GM23338 (cell line): ENCODE measurements around the gene SFXN5. TPM values are rescaled to one million over a fixed set of nuclear protein-coding genes. Genes with fewer than 3 reads are reported as not detected.

ENCODE experiments used
- ATAC-seq: fragments of 200-7000 bp; cut with Tn5 transposase; 3 replicates; pipeline ENCODE4 v1.9.1; 2020
- DNase-seq: peaks from one replicate; pipeline ENCODE4 v3.0.0-alpha.2; 2015; ENCODE audit warnings: low spot score
- H2AFZ ChIP-seq: fragments of 200-600 bp; sonication (generic); 2 replicates; pipeline ENCODE4 v1.8.0; 2016; ENCODE audit warnings: antibody characterized with exemption, mild to moderate bottlenecking, moderate library complexity
- H3F3A ChIP-seq: fragments of 200-600 bp; sonication (generic); replicated peaks from 2 replicates; pipeline ENCODE4 v1.8.0; 2017; ENCODE audit warnings: antibody characterized with exemption, mixed run types, low read depth
- H3K27ac ChIP-seq: fragments of 200-600 bp; sonication (generic); 2 replicates; pipeline ENCODE4 v1.6.1; 2016; ENCODE audit warnings: low read depth
- H3K27me3 ChIP-seq: fragments of 200-600 bp; sonication (generic); 2 replicates; pipeline ENCODE4 v1.8.0; 2016; ENCODE audit warnings: mild to moderate bottlenecking, mixed run types, moderate library complexity; ENCODE audit not compliant: insufficient read depth
- H3K36me3 ChIP-seq: fragments of 200-600 bp; sonication (generic); 2 replicates; pipeline ENCODE4 v1.8.0; 2016; ENCODE audit warnings: mild to moderate bottlenecking; ENCODE audit not compliant: insufficient read depth
- H3K4me1 ChIP-seq: fragments of 200-600 bp; sonication (generic); 2 replicates; pipeline ENCODE4 v1.8.0; 2016; ENCODE audit warnings: mild to moderate bottlenecking, moderate library complexity; ENCODE audit not compliant: insufficient read depth
- H3K4me2 ChIP-seq: fragments of 200-600 bp; sonication (generic); 2 replicates; pipeline ENCODE4 v1.7.1; 2017; ENCODE audit warnings: mixed run types
- H3K4me3 ChIP-seq: fragments of 200-600 bp; sonication (generic); 2 replicates; pipeline ENCODE4 v1.6.1; 2016; ENCODE audit warnings: mixed run types
- H3K79me2 ChIP-seq: fragments of 200-600 bp; sonication (generic); replicated peaks from 2 replicates; pipeline ENCODE4 v1.8.0; 2017; ENCODE audit warnings: mild to moderate bottlenecking; ENCODE audit not compliant: insufficient read depth
- H3K9me2 ChIP-seq: fragments of 200-600 bp; sonication (generic); 2 replicates; pipeline ENCODE4 v1.8.0; 2017; ENCODE audit not compliant: insufficient read depth
- H4K20me1 ChIP-seq: fragments of 200-600 bp; sonication (generic); replicated peaks from 2 replicates; pipeline ENCODE4 v1.8.0; 2017; ENCODE audit warnings: mild to moderate bottlenecking; ENCODE audit not compliant: insufficient read depth
- H3K27ac Mint-ChIP-seq: 2 replicates; pipeline ENCODE4 v1.8.0; 2020; ENCODE audit warnings: inconsistent platforms, mild to moderate bottlenecking, moderate library complexity, mixed read lengths
- H3K27me3 Mint-ChIP-seq: 3 replicates; pipeline ENCODE4 v1.8.0; 2022; ENCODE audit warnings: low read depth, mild to moderate bottlenecking, moderate library complexity, mixed read lengths, inconsistent platforms; ENCODE audit not compliant: insufficient read depth, poor library complexity
- H3K36me3 Mint-ChIP-seq: 3 replicates; pipeline ENCODE4 v1.8.0; 2021; ENCODE audit warnings: low read depth, mild to moderate bottlenecking, inconsistent platforms, moderate library complexity, mixed read lengths
- H3K4me1 Mint-ChIP-seq: 3 replicates; pipeline ENCODE4 v1.8.0; 2020; ENCODE audit warnings: mild to moderate bottlenecking, inconsistent platforms, mixed read lengths
- H3K4me3 Mint-ChIP-seq: 3 replicates; pipeline ENCODE4 v1.8.0; 2021; ENCODE audit warnings: moderate library complexity, mild to moderate bottlenecking, inconsistent platforms, mixed read lengths
- H3K9me3 Mint-ChIP-seq: 3 replicates; pipeline ENCODE4 v1.8.0; 2020; ENCODE audit warnings: moderate library complexity, mild to moderate bottlenecking, inconsistent platforms, mixed read lengths
- CREB1 ChIP-seq: fragments of 250-450 bp; sonication (Bioruptor Pico); IDR thresholded peaks from 2 replicates; pipeline ENCODE4 v1.5.0; 2020; ENCODE audit warnings: low read depth, mild to moderate bottlenecking, moderate library complexity
- ETS1 ChIP-seq: IDR thresholded peaks from 2 replicates; pipeline ENCODE4 v1.6.1; 2016; ENCODE audit warnings: antibody characterized with exemption
- NANOG ChIP-seq: IDR thresholded peaks from 2 replicates; pipeline ENCODE4 v1.6.1; 2016; ENCODE audit warnings: antibody characterized with exemption, borderline replicate concordance
- POLR2AphosphoS5 ChIP-seq: IDR thresholded peaks from 2 replicates; pipeline ENCODE4 v1.6.1; 2016; ENCODE audit warnings: antibody characterized with exemption, low read depth
- STAT1 ChIP-seq: IDR thresholded peaks from one replicate; pipeline ENCODE4 v1.6.1; 2016; ENCODE audit warnings: antibody characterized with exemption; ENCODE audit not compliant: unreplicated experiment
- ZNF114 ChIP-seq: fragments of 250-450 bp; sonication (Bioruptor Pico); IDR thresholded peaks from 2 replicates; pipeline ENCODE4 v1.5.0; 2020; ENCODE audit warnings: mild to moderate bottlenecking, moderate library complexity
- ZNF331 ChIP-seq: fragments of 250-450 bp; sonication (Bioruptor Pico); IDR thresholded peaks from 2 replicates; pipeline ENCODE4 v1.5.0; 2020; ENCODE audit warnings: low read depth, mild to moderate bottlenecking, moderate library complexity
- ZNF462 ChIP-seq: fragments of 250-450 bp; sonication (Bioruptor Pico); IDR thresholded peaks from 2 replicates; pipeline ENCODE4 v1.5.0; 2020; ENCODE audit warnings: mild to moderate bottlenecking, moderate library complexity
- polyA plus RNA-seq: library from polyadenylated mRNA; unstranded; fragments of >200 nt; fragmentation: Nextera tagmentation; extraction: Ambion mirVana; gene quantifications from 2 replicates; pipeline ENCODE4 v1.2.1, GENCODE V29; 2016
- total RNA-seq: library from RNA; depleted of rRNA; stranded (reverse); fragments of >200 nt; shearing (Covaris generic); gene quantifications from 2 replicates; pipeline ENCODE4 v1.2.3, GENCODE V29; 2014

SFXN5 gene
- total and polyA plus RNA-seq, 2 experiments from 2014 or later: 23.6 to 25.8 TPM

- H2AFZ ChIP-seq: no peak overlapping the region
These were observed 126.0 kb downstream of the SFXN5 start for GRCh38 chr2:72945450-72946019.

More at GRCh38 chr2:72945450-72946019, 126.0 kb downstream of the SFXN5 start:
- H3K4me3 ChIP-seq: no peak overlapping the region
- H4K20me1 ChIP-seq: no peaks in the 10 kb centered on the region
- H3K4me1 ChIP-seq: peaks cover 15% of the 10 kb centered on the region
- peaks cover 36% of the 10 kb centered on the region for H3K4me1 Mint-ChIP-seq
- H3K27ac Mint-ChIP-seq: no peak overlapping the region
- no peak for ATAC-seq
- no peaks in the 10 kb centered on the region for H3K36me3 ChIP-seq
- H3K4me2 ChIP-seq: no peak overlapping the region
- no peak for DNase-seq
- no peaks in the 10 kb centered on the region for H3K27me3 ChIP-seq
- no peak overlapping the region for H3K4me3 Mint-ChIP-seq
- peaks cover 4% of the 10 kb centered on the region; the same call in 2 of the 3 replicates for H3K9me3 Mint-ChIP-seq
- peaks cover 17% of the 10 kb centered on the region for H3K36me3 Mint-ChIP-seq
- H3K27ac ChIP-seq: no peak overlapping the region
- no peaks in the 10 kb centered on the region for H3F3A ChIP-seq
- peaks cover 11% of the 10 kb centered on the region for H3K27me3 Mint-ChIP-seq
- H3K79me2 ChIP-seq: no peaks in the 10 kb centered on the region
- TF ChIP-seq NANOG (no peak), POLR2AphosphoS5 (no peak), ZNF462 (CRISPR knock-in tag) (no peak), CREB1 (no peak), ZNF331 (no peak), STAT1 (no peak), ZNF114 (CRISPR knock-in tag) (no peak), ETS1 (no peak)
- H3K9me2 ChIP-seq: no peaks in the 10 kb centered on the region
